Neural crest cell (in vitro differentiated cells): ENCODE data around the gene ZNF808. TPM values are rescaled to one million over a fixed set of nuclear protein-coding genes. Genes with fewer than 3 reads are reported as not detected.
"Not testable (repeated sequence)": the region's sequence is repeated elsewhere in the genome, so short reads cannot be mapped to it uniquely, and the experiment has no call there.

Experiments
- DNase-seq: peaks from one replicate; pipeline ENCODE4 v3.0.0; 2021; ENCODE audit warnings: low read depth, mixed read lengths, low spot score
- H3K27ac Mint-ChIP-seq: one replicate; pipeline ENCODE4 v1.8.0; 2021; ENCODE audit warnings: mild to moderate bottlenecking, mixed read lengths; ENCODE audit not compliant: unreplicated experiment
- H3K27me3 Mint-ChIP-seq: 2 replicates; pipeline ENCODE4 v1.8.0; 2021; ENCODE audit warnings: low read depth, mild to moderate bottlenecking, mixed read lengths
- H3K36me3 Mint-ChIP-seq: 2 replicates; pipeline ENCODE4 v1.8.0; 2021; ENCODE audit warnings: low read depth, mild to moderate bottlenecking, mixed read lengths
- H3K4me1 Mint-ChIP-seq: 2 replicates; pipeline ENCODE4 v1.8.0; 2021; ENCODE audit warnings: mixed read lengths
- H3K4me3 Mint-ChIP-seq: one replicate; pipeline ENCODE4 v1.8.0; 2021; ENCODE audit warnings: mild to moderate bottlenecking, mixed read lengths
- H3K9me3 Mint-ChIP-seq: 2 replicates; pipeline ENCODE4 v1.8.0; 2021; ENCODE audit warnings: mixed read lengths
- CTCF ChIP-seq: fragments of 200-600 bp; sonication (generic); conservative IDR thresholded peaks from 2 replicates; pipeline ENCODE4 v1.5.0; 2021; ENCODE audit warnings: antibody characterized with exemption, mild to moderate bottlenecking
- total RNA-seq: library from RNA; stranded (reverse); gene quantifications from 2 replicates; pipeline ENCODE4 v1.2.1, GENCODE V29; 2021

The ZNF808 gene
- total RNA-seq, 1 donor from 2014 or later: 23.4 TPM

DNA sequence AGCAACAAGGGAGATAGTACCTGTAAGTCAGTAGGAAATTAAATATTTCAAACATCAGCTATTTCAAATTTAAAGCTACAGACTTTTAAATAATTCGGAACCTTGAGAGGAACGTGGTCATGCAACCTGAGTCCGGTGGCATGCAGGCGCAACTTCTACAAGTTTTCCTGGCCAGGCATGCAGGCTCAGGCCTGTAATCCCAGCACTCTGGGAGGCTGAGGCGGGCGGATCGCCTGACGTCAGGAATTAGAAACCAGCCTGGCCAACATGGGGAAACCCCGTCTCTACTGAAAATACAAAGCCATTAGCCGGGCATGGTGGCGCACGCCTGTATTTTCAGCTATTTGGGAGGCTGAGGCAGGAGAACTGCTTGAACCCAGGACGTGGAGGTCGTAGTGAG lies 40.5 kb downstream of the ZNF808 start:
- H3K9me3 Mint-ChIP-seq: no peaks in the 10 kb centered on the region
- no peaks in the 10 kb centered on the region for H3K27me3 Mint-ChIP-seq
- peaks cover 20% of the 10 kb centered on the region for H3K36me3 Mint-ChIP-seq
- TF ChIP-seq CTCF: no peak
- no peak overlapping the region for H3K27ac Mint-ChIP-seq
- peaks cover 27% of the 10 kb centered on the region for H3K4me1 Mint-ChIP-seq
- H3K4me3 Mint-ChIP-seq: no peak overlapping the region
- no peak for DNase-seq

GRCh38 chr19:52569638-52569999 lies 42.2 kb downstream of the ZNF808 start:
- DNase-seq, H3K27me3 Mint-ChIP-seq, H3K9me3 Mint-ChIP-seq: not testable (repeated sequence)
- Mint-ChIP-seq H3K27ac (peak overlapping the region; percentile 83), H3K4me1 (peaks cover 28% of the 10 kb centered on the region), H3K36me3 (peaks cover 14% of the 10 kb centered on the region), H3K4me3 (peak overlapping the region; percentile 90)

DNA sequence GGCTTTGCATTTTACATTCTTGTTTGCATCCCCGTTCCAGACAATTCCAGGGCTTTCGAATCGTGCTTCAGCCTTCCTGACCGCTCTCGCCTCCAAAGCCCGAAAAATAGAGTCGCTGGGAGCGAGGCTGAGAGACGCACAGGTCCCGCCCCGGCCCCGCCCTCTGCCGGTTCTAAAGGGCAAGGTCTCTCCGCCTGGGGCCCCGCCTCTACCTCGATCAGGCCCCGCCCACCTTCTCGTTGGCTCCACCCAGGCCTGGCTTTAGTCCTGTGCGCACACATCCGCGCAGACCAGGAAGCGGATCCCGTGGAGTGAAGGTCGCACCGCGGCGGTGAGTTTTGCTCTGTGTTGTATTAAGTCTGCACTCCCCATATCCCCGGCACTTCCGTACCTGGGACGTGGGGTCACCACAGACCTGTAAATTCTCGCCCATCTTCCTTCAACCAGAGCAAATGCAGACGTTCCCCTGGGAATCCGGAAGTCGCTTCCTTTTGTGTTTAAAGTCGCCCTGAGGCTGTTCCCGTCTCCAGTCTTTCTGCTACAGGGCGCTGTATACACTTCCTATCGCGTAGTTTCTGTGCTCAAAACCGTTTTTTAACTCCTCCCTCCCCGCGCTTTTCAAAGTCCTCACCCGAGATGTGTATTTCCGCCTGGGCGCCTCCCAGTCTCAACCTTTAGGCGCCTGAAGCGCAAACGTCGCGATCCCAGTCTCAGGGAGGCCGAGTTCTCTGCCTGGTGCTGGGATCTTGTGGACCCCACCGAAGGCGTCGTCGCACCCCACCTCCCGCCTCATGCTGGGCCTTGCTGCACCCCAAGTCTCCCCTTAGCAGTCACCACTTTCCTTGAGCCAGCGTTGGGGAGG lies 42.8 kb downstream of the ZNF808 start, which contains the start of gene ZNF701:
TSS of gene ZNF701 (plus strand) at position 288 of the 862 bp plus-strand sequence. CDS start 3,861 bp downstream, outside the sequence.
- H3K4me1 Mint-ChIP-seq: peaks cover 28% of the 10 kb centered on the region
- H3K27ac Mint-ChIP-seq: peak within 1 kb of the TSS; percentile 98
- H3K27me3 Mint-ChIP-seq: no peaks in the 10 kb centered on the region
- H3K4me3 Mint-ChIP-seq: peak within 1 kb of the TSS; percentile 90
- H3K9me3 Mint-ChIP-seq: no peaks in the 10 kb centered on the region
- peak; percentile 49 for TF ChIP-seq CTCF
- peaks cover 12% of the 10 kb centered on the region for H3K36me3 Mint-ChIP-seq
- DNase-seq: peak; percentile 97

GRCh38 chr19:52584736-52585440 lies 57.4 kb downstream of the ZNF808 start:
- no peak for TF ChIP-seq CTCF
- no peak overlapping the region for H3K4me3 Mint-ChIP-seq
- no peak overlapping the region for H3K27ac Mint-ChIP-seq
- H3K36me3 Mint-ChIP-seq: peaks cover 46% of the 10 kb centered on the region
- H3K4me1 Mint-ChIP-seq: no peaks in the 10 kb centered on the region
- H3K27me3 Mint-ChIP-seq: no peaks in the 10 kb centered on the region
- DNase-seq: no peak
- peaks cover 6% of the 10 kb centered on the region for H3K9me3 Mint-ChIP-seq

- peaks cover 6% of the 10 kb centered on the region for H3K9me3 Mint-ChIP-seq
- no peaks in the 10 kb centered on the region for H3K27me3 Mint-ChIP-seq
- no peak overlapping the region for H3K27ac Mint-ChIP-seq
- H3K36me3 Mint-ChIP-seq: peaks cover 49% of the 10 kb centered on the region
- no peaks in the 10 kb centered on the region for H3K4me1 Mint-ChIP-seq
- TF ChIP-seq CTCF: no peak
- no peak for DNase-seq
- H3K4me3 Mint-ChIP-seq: no peak overlapping the region
These were observed 58.1 kb downstream of the ZNF808 start for GRCh38 chr19:52585604-52586003.

- Mint-ChIP-seq H3K4me1 (no peaks in the 10 kb centered on the region), H3K4me3 (no peak overlapping the region), H3K27me3 (no peaks in the 10 kb centered on the region), H3K36me3 (peaks cover 37% of the 10 kb centered on the region), H3K9me3 (no peaks in the 10 kb centered on the region), H3K27ac (no peak overlapping the region)
- peak; percentile 47 for TF ChIP-seq CTCF
- no peak for DNase-seq
These were observed 63.3 kb downstream of the ZNF808 start for GRCh38 chr19:52590728-52591127.
